ENCODE data around the gene LYRM4. TPM values are rescaled to one million over a fixed set of nuclear protein-coding genes. Genes with fewer than 3 reads are reported as not detected.

LYRM4 gene
- total RNA-seq, 1 donor from 2014 or later = 21.6 TPM

DNA sequence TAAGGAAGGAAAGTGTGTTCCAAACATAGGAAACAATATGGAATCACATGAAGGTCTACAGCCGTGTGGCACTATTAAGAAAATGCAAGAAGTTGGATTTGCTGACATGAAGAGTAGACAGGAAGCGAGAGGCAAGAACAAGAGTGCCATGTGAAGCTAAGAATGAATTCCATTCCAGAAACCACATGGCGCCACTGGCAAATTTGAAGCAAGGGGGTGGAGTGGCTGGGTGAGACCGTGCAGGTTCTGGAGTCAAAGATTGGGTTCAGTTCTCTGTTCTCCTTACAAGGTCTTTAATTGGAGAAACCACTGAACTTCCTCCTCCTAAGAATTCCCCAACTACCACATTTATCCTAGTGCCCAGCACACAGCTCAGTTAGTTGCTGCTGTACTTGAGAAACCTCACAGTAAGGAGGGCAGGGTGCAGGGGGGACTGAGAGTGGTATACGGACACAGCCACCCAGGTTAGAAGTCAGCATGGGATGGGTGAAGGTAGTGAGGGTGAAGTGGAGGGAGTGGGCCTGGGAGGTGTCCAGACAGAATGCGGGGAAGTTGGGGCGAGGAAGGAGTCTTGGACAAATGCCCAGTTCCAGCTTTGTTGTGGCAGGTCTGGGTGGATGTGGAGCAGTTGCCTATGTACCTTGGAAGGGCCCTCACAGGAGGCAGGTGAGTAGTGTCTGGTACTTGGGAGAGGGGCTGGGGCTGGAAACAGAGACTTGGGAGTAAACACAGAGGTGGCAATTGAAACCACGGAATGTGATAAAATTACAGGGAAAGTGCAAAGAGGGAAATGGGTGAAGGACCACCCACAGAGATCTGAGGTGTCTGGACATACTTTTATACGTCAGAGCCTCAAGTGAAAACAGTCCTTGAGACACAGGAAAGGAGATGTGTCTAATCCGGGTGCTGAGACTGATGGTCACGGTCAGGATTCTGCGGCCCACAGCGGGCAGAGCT is 14.3 kb downstream of the LYRM4 start:
- DNase-seq (ENCODE audit: low spot score) = no peak

DNA sequence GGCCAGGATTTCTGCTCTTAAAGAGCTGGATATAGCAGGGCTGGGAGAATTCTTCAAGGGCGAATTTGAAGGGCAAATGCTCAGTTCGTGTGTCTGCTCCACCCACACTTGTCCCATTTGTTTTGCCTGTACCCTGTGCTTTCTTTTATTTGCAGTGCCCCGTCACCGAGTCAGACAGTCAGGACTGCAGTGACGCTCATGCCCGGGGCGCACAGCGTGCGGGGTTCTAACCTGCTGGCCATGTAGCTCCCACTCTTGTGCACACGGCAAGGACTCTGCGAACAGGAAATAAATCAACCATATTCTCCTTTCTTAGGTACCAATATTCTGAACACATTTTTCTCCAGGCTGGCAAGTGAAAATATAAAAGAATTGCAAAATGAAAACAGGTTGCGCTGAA is 17.7 kb downstream of the LYRM4 start:
- DNase-seq (ENCODE audit: low spot score) = no peak

GRCh38 chr6:5241252-5241651 is 19.5 kb downstream of the LYRM4 start:
- DNase-seq (ENCODE audit: low spot score) = no peak

GRCh38 chr6:5238336-5238735 is 22.4 kb downstream of the LYRM4 start:
- no peak for DNase-seq (ENCODE audit: low spot score)

- no peak for DNase-seq (ENCODE audit: low spot score)
Observed at GRCh38 chr6:5237805-5238204, 22.9 kb downstream of the LYRM4 start.

DNA sequence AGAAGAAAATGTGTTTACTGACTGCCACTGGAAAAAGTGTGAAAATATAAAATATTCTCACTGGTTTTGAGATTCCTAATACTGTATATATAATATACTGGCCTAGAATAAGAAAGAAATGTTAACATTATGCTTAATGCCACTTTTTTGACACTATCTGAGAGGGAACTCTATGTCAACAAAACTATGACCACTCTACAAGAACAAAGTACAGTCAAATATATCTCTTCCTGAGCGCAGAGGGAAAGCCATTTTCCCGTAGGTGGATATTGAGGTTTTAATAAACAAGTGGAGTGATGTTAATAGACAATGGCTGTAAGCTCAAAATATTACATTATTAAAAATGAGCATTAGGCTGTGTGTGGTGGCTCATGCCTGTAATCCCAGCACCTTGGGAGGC is 24.9 kb downstream of the LYRM4 start:
- DNase-seq (ENCODE audit: low spot score) = no peak

- DNase-seq (ENCODE audit: low spot score) = no peak
Observed at GRCh38 chr6:5234874-5235273, 25.9 kb downstream of the LYRM4 start.

GRCh38 chr6:5231289-5231688 is 29.5 kb downstream of the LYRM4 start:
- no peak for DNase-seq (ENCODE audit: low spot score)

DNA sequence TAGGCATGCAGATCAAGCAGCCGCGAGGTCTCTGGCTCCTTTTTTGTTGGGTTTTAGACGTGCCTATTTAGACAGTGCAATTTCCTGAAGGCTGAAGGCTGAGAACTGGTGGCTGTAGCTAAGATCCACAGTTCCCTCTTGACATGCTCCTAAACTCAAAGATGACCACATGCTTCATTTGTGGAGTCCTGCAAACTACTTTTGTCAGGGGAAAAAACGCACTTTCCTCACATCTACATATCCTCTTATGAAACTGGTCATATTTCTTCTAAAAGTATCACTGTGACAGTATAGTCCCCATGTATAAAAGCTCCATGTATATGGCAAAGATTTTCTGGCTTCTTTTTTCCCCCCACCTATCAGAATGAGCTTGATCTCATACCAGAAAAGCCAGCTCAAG is 30.7 kb downstream of the LYRM4 start:
- no peak for DNase-seq (ENCODE audit: low spot score)

GRCh38 chr6:5229356-5229755 is 31.4 kb downstream of the LYRM4 start:
- no peak for DNase-seq (ENCODE audit: low spot score)

- no peak for DNase-seq (ENCODE audit: low spot score)
Observed at GRCh38 chr6:5223309-5223708, 37.4 kb downstream of the LYRM4 start.

GRCh38 chr6:5220443-5220842 is 40.3 kb downstream of the LYRM4 start:
- DNase-seq (ENCODE audit: low spot score) = no peak

- no peak for DNase-seq (ENCODE audit: low spot score)
Observed at GRCh38 chr6:5219011-5219691, 41.6 kb downstream of the LYRM4 start.

DNA sequence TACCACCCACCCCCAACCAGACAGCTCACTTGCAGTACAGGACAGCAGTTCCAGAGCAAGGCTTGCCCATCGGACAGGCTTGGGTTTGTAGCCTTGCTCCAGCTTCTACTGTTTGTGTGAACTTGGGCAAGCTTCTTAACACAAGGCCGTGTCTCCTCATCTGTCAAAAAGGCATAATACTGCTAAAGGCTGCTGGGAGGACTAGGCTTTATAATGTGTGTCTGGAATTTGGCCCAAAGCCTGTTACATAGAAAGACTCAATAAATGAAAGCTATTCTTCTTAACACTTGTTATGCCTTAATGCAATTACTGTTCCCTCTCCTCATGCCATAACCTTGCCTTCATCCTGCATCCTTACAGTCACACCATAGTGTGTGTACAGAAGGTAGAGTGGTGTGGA is 43.4 kb downstream of the LYRM4 start:
- no peak for DNase-seq (ENCODE audit: low spot score)

DNA sequence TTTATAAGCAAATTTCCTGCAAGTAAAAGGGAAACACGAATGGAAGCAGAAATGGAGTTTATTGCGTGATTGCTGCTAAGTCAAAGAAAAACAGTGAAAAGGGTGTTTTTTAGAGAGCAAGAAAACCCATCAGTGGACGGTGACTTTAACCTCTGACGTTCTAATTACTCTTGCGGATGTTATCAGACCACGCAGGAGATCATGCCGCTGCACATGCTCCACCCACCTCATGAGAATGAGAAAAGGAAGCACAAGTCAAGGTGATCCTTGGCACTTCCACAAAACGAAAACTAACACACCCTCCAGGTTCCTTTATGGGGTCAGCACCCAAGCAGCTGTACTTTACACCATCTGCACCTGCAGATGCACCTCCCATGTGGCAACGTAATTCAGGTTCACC is 45.0 kb downstream of the LYRM4 start:
- DNase-seq (ENCODE audit: low spot score) = no peak

- no peak for DNase-seq (ENCODE audit: low spot score)
Observed at GRCh38 chr6:5215159-5215558, 45.6 kb downstream of the LYRM4 start.

GRCh38 chr6:5214570-5215052 is 46.1 kb downstream of the LYRM4 start:
- DNase-seq (ENCODE audit: low spot score) = no peak

DNA sequence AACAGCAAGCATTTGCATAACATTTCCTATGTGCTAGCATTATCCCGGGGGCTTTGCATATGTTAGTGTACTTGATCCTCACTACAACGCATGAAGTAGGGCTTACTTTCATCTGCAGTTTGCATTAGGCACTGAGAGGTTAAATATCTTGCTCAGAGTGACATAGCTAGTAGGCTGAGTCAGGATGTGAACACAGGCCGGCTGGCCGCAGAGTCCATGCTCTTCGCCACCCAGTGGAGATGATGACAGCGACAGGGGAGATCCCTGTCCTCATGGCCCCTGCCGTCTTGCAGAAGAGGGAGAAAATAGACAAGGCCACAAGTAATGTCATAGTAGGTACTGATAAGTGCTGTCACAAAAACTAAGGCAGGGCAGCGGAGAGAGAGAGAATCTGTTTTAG is 46.9 kb downstream of the LYRM4 start:
- no peak for DNase-seq (ENCODE audit: low spot score)

- DNase-seq (ENCODE audit: low spot score) = no peak
Observed at GRCh38 chr6:5211492-5211891, 49.3 kb downstream of the LYRM4 start.

GRCh38 chr6:5208471-5208971 is 52.2 kb downstream of the LYRM4 start:
- no peak for DNase-seq (ENCODE audit: low spot score)

DNA sequence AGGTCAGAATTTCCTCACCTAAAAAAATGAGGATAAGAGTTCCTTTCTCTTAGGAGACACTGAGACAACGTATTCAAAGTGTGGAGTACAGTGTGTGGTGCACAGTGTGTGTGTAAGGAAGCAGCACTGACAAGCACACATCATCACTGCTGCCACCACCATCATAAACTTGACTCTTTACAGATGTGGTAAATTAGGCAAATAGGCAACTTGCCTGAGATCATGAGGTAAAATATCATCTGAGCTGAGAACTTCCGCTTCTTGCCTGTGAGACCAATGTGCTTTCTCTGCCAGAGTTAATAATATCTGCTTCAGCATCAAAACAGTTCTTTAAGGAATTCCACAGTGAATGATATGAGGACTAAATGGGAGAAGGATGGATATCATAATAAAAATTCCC is 52.7 kb downstream of the LYRM4 start:
- DNase-seq (ENCODE audit: low spot score) = no peak

- no peak for DNase-seq (ENCODE audit: low spot score)
Observed at GRCh38 chr6:5206920-5207561, 53.7 kb downstream of the LYRM4 start.
